Measurements from ENCODE around the gene MTUS2. TPM values are rescaled to one million over a fixed set of nuclear protein-coding genes. Genes with fewer than 3 reads are reported as not detected.
A peak's percentile ranks its signal among the peaks of the same experiment; 100 is the strongest.

The MTUS2 gene
- total and polyA plus RNA-seq, 5 donors from 2014 or later = 0.02 to 0.03 (median 0.03) TPM; not detected in 2

- H3K4me1 ChIP-seq (ENCODE audit: control insufficient read depth, insufficient read depth, low read length, poor library complexity, severe bottlenecking) = no peaks in the 10 kb centered on the region
- H3K27ac Mint-ChIP-seq = peak overlapping the region in 1 of 3 donors; percentile 41
- H3K36me3 Mint-ChIP-seq = peaks cover 17% of the 10 kb centered on the region
- H3K27me3 ChIP-seq (ENCODE audit: control insufficient read depth, insufficient read depth, low read length) = no peaks in the 10 kb centered on the region
- peaks cover 0 to 2% (median 0%) of the 10 kb centered on the region in 4 donors for H3K4me1 Mint-ChIP-seq
- ATAC-seq (ENCODE audit: low read depth in 2 of 2) = no peak
- H3K27me3 Mint-ChIP-seq = peaks cover under 1% of the 10 kb centered on the region
- H3K9me3 ChIP-seq (ENCODE audit: control insufficient read depth in 2 of 2, low read length in 2 of 2) = no peaks in the 10 kb centered on the region
- H3K36me3 ChIP-seq (ENCODE audit: control insufficient read depth, insufficient read depth, low read length) = peaks cover 9% of the 10 kb centered on the region
- no peaks in the 10 kb centered on the region for H3K9me3 Mint-ChIP-seq
- H3K27ac ChIP-seq (ENCODE audit: insufficient read depth, low read length, poor library complexity, severe bottlenecking) = no peak overlapping the region
- no peak overlapping the region for H3K4me3 ChIP-seq (ENCODE audit: low read depth, low read length)
- no peak overlapping the region for H3K4me3 Mint-ChIP-seq
- DNase-seq = no peak
Measured at GRCh38 chr13:29509999-29510589, 690.0 kb downstream of the MTUS2 start.

GRCh38 chr13:29510651-29511084, 690.5 kb downstream of the MTUS2 start:
- no peak overlapping the region for H3K4me3 Mint-ChIP-seq
- no peaks in the 10 kb centered on the region for H3K4me1 ChIP-seq (ENCODE audit: control insufficient read depth, insufficient read depth, low read length, poor library complexity, severe bottlenecking)
- no peaks in the 10 kb centered on the region for H3K27me3 ChIP-seq (ENCODE audit: control insufficient read depth, insufficient read depth, low read length)
- no peak for DNase-seq
- no peak overlapping the region for H3K4me3 ChIP-seq (ENCODE audit: low read depth, low read length)
- peaks cover 19% of the 10 kb centered on the region for H3K36me3 Mint-ChIP-seq
- no peaks in the 10 kb centered on the region for H3K27me3 Mint-ChIP-seq
- no peaks in the 10 kb centered on the region for H3K9me3 Mint-ChIP-seq
- H3K36me3 ChIP-seq (ENCODE audit: control insufficient read depth, insufficient read depth, low read length) = peaks cover 12% of the 10 kb centered on the region
- H3K27ac ChIP-seq (ENCODE audit: insufficient read depth, low read length, poor library complexity, severe bottlenecking) = no peak overlapping the region
- H3K9me3 ChIP-seq (ENCODE audit: control insufficient read depth in 2 of 2, low read length in 2 of 2) = no peaks in the 10 kb centered on the region
- H3K27ac Mint-ChIP-seq = peak overlapping the region in 1 of 3 donors; percentile 41
- no peak for ATAC-seq (ENCODE audit: low read depth in 2 of 2)
- peaks cover 0 to 2% (median 0%) of the 10 kb centered on the region in 4 donors for H3K4me1 Mint-ChIP-seq

GRCh38 chr13:29511106-29511796, 691.1 kb downstream of the MTUS2 start:
- DNase-seq (no peak), ATAC-seq (ENCODE audit: low read depth in 2 of 2) (no peak)
- Mint-ChIP-seq H3K27me3 (no peaks in the 10 kb centered on the region), H3K36me3 (peaks cover 24% of the 10 kb centered on the region), H3K4me3 (no peak overlapping the region), H3K9me3 (no peaks in the 10 kb centered on the region), H3K27ac (peak overlapping the region in 2 of 3 donors; percentile 20 to 57), H3K4me1 (peaks cover 0 to 2% (median 0%) of the 10 kb centered on the region in 4 donors)
- no peaks in the 10 kb centered on the region for H3K4me1 ChIP-seq (ENCODE audit: control insufficient read depth, insufficient read depth, low read length, poor library complexity, severe bottlenecking)
- H3K36me3 ChIP-seq (ENCODE audit: control insufficient read depth, insufficient read depth, low read length) = peaks cover 14% of the 10 kb centered on the region
- H3K9me3 ChIP-seq (ENCODE audit: control insufficient read depth in 2 of 2, low read length in 2 of 2) = no peaks in the 10 kb centered on the region
- no peak overlapping the region for H3K4me3 ChIP-seq (ENCODE audit: low read depth, low read length)
- H3K27me3 ChIP-seq (ENCODE audit: control insufficient read depth, insufficient read depth, low read length) = no peaks in the 10 kb centered on the region
- H3K27ac ChIP-seq (ENCODE audit: insufficient read depth, low read length, poor library complexity, severe bottlenecking) = no peak overlapping the region

GRCh38 chr13:29511980-29512379, 691.8 kb downstream of the MTUS2 start:
- no peak overlapping the region for H3K4me3 Mint-ChIP-seq
- Histone ChIP-seq H3K4me1 (ENCODE audit: control insufficient read depth, insufficient read depth, low read length, poor library complexity, severe bottlenecking) (no peaks in the 10 kb centered on the region), H3K9me3 (ENCODE audit: control insufficient read depth in 2 of 2, low read length in 2 of 2) (no peaks in the 10 kb centered on the region), H3K27ac (ENCODE audit: insufficient read depth, low read length, poor library complexity, severe bottlenecking) (no peak overlapping the region), H3K27me3 (ENCODE audit: control insufficient read depth, insufficient read depth, low read length) (no peaks in the 10 kb centered on the region), H3K36me3 (ENCODE audit: control insufficient read depth, insufficient read depth, low read length) (peaks cover 22% of the 10 kb centered on the region), H3K4me3 (ENCODE audit: low read depth, low read length) (no peak overlapping the region)
- H3K4me1 Mint-ChIP-seq = peaks cover 0 to 2% (median 0%) of the 10 kb centered on the region in 4 donors
- peak overlapping the region in 1 of 3 donors; percentile 57 for H3K27ac Mint-ChIP-seq
- peaks cover 28% of the 10 kb centered on the region for H3K36me3 Mint-ChIP-seq
- DNase-seq = no peak
- no peaks in the 10 kb centered on the region for H3K9me3 Mint-ChIP-seq
- H3K27me3 Mint-ChIP-seq = no peaks in the 10 kb centered on the region
- no peak for ATAC-seq (ENCODE audit: low read depth in 2 of 2)

- Histone ChIP-seq H3K36me3 (ENCODE audit: control insufficient read depth, insufficient read depth, low read length) (peaks cover 35% of the 10 kb centered on the region), H3K9me3 (ENCODE audit: control insufficient read depth in 2 of 2, low read length in 2 of 2) (no peaks in the 10 kb centered on the region), H3K27ac (ENCODE audit: insufficient read depth, low read length, poor library complexity, severe bottlenecking) (no peak overlapping the region), H3K27me3 (ENCODE audit: control insufficient read depth, insufficient read depth, low read length) (no peaks in the 10 kb centered on the region), H3K4me1 (ENCODE audit: control insufficient read depth, insufficient read depth, low read length, poor library complexity, severe bottlenecking) (no peaks in the 10 kb centered on the region), H3K4me3 (ENCODE audit: low read depth, low read length) (no peak overlapping the region)
- Mint-ChIP-seq H3K27me3 (no peaks in the 10 kb centered on the region), H3K4me3 (no peak overlapping the region), H3K4me1 (peaks cover 0 to 2% (median 0%) of the 10 kb centered on the region in 4 donors), H3K36me3 (peaks cover 35% of the 10 kb centered on the region), H3K9me3 (no peaks in the 10 kb centered on the region), H3K27ac (peak overlapping the region in 2 of 3 donors; percentile 5 to 80)
- ATAC-seq (ENCODE audit: low read depth in 2 of 2) (no peak), DNase-seq (no peak)
Measured at GRCh38 chr13:29513002-29513980, 693.2 kb downstream of the MTUS2 start.

GRCh38 chr13:29513981-29514719, 694.0 kb downstream of the MTUS2 start:
- no peak overlapping the region for H3K27ac Mint-ChIP-seq
- peaks cover 37% of the 10 kb centered on the region for H3K36me3 Mint-ChIP-seq

GRCh38 chr13:29514720-29515310, 694.7 kb downstream of the MTUS2 start:
- Histone ChIP-seq H3K27me3 (ENCODE audit: control insufficient read depth, insufficient read depth, low read length) (no peaks in the 10 kb centered on the region), H3K4me3 (ENCODE audit: low read depth, low read length) (no peak overlapping the region), H3K9me3 (ENCODE audit: control insufficient read depth in 2 of 2, low read length in 2 of 2) (no peaks in the 10 kb centered on the region), H3K27ac (ENCODE audit: insufficient read depth, low read length, poor library complexity, severe bottlenecking) (no peak overlapping the region), H3K36me3 (ENCODE audit: control insufficient read depth, insufficient read depth, low read length) (peaks cover 48% of the 10 kb centered on the region), H3K4me1 (ENCODE audit: control insufficient read depth, insufficient read depth, low read length, poor library complexity, severe bottlenecking) (no peaks in the 10 kb centered on the region)
- Mint-ChIP-seq H3K27me3 (no peaks in the 10 kb centered on the region), H3K27ac (no peak overlapping the region), H3K4me3 (no peak overlapping the region), H3K4me1 (peaks cover 0 to under 1% (median 0%) of the 10 kb centered on the region in 4 donors), H3K36me3 (peaks cover 40% of the 10 kb centered on the region), H3K9me3 (no peaks in the 10 kb centered on the region)
- no peak for ATAC-seq (ENCODE audit: low read depth in 2 of 2)
- no peak for DNase-seq

More at GRCh38 chr13:29513981-29514719, 694.0 kb downstream of the MTUS2 start:
- Mint-ChIP-seq H3K4me1 (peaks cover 0 to 2% (median 0%) of the 10 kb centered on the region in 4 donors), H3K4me3 (no peak overlapping the region), H3K9me3 (no peaks in the 10 kb centered on the region), H3K27me3 (no peaks in the 10 kb centered on the region)
- H3K4me3 ChIP-seq (ENCODE audit: low read depth, low read length) = no peak overlapping the region
- no peaks in the 10 kb centered on the region for H3K9me3 ChIP-seq (ENCODE audit: control insufficient read depth in 2 of 2, low read length in 2 of 2)
- no peaks in the 10 kb centered on the region for H3K4me1 ChIP-seq (ENCODE audit: control insufficient read depth, insufficient read depth, low read length, poor library complexity, severe bottlenecking)
- no peak for ATAC-seq (ENCODE audit: low read depth in 2 of 2)
- no peak for DNase-seq
- H3K36me3 ChIP-seq (ENCODE audit: control insufficient read depth, insufficient read depth, low read length) = peaks cover 43% of the 10 kb centered on the region
- H3K27ac ChIP-seq (ENCODE audit: insufficient read depth, low read length, poor library complexity, severe bottlenecking) = no peak overlapping the region
- H3K27me3 ChIP-seq (ENCODE audit: control insufficient read depth, insufficient read depth, low read length) = no peaks in the 10 kb centered on the region
